ENCODE measurements around the gene SDHA.
"Not testable (repeated sequence)": the region's sequence is repeated elsewhere in the genome, so short reads cannot be mapped to it uniquely, and the experiment has no call there.

Gene SDHA

GRCh38 chr5:222951-223715 is 5.0 kb downstream of the SDHA start:
- peak; percentile 51 for DNase-seq

- no peak for DNase-seq
Observed at GRCh38 chr5:223791-224190, 5.7 kb downstream of the SDHA start.

DNA sequence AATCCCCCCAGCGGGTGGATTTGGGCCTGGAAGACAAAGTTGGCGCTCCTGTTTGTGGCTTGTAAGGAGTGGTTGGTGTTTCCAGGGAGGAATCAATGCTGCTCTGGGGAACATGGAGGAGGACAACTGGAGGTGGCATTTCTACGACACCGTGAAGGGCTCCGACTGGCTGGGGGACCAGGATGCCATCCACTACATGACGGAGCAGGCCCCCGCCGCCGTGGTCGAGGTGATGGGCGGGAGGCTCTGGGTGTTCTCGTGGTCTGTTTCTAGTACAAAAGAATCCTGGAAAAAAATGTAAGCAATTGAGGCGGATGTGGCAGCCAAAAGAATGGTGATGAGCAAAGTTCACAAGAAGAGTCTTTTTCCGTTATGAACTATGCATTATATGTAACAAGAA is 7.2 kb downstream of the SDHA start:
- no peak for DNase-seq

- DNase-seq, result not testable (repeated sequence)
Observed at GRCh38 chr5:227375-227774, 9.3 kb downstream of the SDHA start.

DNA sequence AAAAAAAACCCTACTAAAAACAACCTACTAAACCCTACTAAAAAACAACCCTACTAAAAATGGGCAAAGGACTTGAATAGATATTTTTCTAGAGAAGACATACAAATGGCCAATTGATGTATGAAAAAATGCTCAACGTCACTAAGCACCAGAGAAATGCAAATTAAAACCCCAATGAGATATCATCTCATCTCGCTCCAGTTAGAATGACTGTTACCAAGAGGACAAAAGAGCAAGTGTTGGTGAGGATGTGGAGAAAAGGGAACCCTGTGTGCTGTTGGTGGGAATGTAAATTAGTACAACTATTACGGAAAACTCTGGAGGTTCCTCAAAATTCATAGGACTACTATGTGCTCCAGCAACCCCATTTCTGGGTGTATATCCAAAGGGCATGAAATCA is 10.8 kb downstream of the SDHA start:
- no peak for DNase-seq

DNA sequence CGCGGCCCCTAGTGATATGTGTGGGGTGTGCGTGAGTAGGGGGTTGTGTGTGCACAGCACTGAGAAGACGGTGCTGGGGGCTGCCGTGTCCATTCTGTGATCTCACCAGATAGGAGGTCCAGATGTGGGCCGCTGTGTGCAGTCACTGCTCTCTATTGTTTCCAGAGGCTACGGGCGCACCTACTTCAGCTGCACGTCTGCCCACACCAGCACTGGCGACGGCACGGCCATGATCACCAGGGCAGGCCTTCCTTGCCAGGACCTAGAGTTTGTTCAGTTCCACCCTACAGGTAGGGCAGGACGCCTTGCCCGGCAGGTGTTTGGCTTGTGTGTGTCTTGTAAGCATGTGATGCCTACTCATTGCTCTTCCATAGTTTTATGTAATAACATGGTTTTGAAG is 12.6 kb downstream of the SDHA start:
- DNase-seq, result no peak

DNA sequence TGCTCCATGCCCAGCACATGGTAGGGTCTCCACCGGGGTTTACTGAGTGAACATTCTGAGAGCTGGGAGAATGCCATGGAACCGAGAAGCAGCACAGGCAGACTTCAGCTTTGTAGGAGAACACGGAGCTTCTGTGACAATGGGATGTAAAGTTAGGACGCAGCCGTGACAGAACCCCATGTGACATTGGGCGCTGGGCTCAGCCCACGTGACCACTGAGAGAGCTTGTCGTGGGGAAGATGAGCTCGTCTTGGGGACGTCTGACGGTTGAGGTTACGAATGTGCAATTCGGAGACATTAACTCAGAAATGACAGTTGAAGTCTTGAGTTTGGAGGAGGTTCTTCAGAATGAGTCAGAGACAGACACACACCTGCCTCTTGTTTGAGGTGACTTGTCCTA is 13.5 kb downstream of the SDHA start:
- no peak for DNase-seq

DNA sequence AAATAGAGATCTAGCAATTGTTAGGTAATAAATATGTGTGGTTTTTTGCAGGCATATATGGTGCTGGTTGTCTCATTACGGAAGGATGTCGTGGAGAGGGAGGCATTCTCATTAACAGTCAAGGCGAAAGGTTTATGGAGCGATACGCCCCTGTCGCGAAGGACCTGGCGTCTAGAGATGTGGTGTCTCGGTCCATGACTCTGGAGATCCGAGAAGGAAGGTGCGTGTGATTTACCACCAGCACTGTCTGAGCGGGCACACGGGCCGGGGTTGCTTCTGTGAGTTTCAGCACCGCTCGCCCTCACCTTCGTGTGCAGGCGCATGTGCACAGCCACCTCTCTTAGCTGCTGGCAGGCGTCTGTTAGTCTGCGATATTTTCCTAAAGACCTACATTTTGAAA is 15.3 kb downstream of the SDHA start:
- not testable (repeated sequence) for DNase-seq

DNA sequence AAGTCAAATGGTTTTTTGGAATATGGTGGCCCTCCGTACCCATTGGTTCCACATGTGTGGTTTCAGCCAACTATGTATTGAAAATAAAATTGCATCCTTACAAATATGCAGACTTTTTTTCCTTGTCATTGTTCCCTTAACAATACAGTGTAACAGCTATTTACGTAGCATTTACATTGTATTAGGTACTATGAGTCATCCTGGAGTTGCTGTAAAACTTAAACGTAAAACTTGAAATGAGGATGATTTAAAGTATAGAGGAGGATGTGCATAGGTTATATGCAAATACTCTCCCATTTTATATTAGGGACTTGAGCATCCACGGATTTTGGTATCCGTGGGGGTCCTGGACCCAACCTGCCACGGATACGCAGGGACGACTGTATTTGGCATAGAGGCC is 16.3 kb downstream of the SDHA start:
- DNase-seq, result no peak

GRCh38 chr5:235527-235926 is 17.4 kb downstream of the SDHA start:
- DNase-seq, result not testable (repeated sequence)

- not testable (repeated sequence) for DNase-seq
Observed at GRCh38 chr5:237931-238330, 19.8 kb downstream of the SDHA start.

DNA sequence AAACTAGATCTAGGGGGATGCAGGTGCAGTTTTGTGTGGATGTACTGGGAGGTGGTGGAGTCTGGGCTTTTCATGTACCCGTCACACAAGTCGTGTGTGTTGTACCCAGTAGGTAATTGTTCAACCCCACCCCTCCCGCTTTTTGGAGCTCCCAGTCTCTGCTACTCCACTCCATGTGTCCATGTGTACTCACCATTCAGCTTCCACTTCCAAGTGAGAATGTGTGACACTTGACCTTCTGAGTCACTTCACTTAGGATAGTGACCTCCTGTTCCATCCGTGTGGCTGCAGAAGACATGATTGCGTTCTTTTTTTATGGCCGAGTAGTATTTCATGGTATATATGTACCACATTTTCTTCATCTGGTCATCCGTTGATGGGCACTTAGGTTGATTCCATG is 22.4 kb downstream of the SDHA start:
- DNase-seq, result not testable (repeated sequence)

- DNase-seq, result not testable (repeated sequence)
Observed at GRCh38 chr5:241045-241669, 23.0 kb downstream of the SDHA start.

- not testable (repeated sequence) for DNase-seq
Observed at GRCh38 chr5:243683-244367, 25.7 kb downstream of the SDHA start.

GRCh38 chr5:245717-246116 is 27.6 kb downstream of the SDHA start:
- not testable (repeated sequence) for DNase-seq

DNA sequence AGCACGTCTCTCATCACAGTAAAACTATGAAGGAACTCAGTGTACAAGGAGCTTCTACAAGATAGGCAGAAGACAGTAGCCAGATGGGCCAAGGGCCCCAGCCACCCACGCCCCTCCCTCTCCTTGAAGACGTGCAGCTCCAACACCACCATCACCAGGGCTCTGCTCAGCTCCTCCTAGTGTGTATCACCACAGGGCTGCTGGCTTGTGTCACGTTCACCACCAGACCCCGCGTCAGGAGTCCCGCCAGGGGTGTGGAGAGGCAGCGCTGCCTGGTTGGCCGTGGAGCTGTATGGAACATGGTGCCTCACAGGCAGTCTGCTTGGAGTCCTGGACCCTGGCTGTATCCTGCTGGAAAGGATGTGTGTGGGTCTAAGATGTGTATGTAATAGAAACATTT is 32.3 kb downstream of the SDHA start:
- not testable (repeated sequence) for DNase-seq

GRCh38 chr5:251016-251415 is 32.9 kb downstream of the SDHA start:
- not testable (repeated sequence) for DNase-seq

DNA sequence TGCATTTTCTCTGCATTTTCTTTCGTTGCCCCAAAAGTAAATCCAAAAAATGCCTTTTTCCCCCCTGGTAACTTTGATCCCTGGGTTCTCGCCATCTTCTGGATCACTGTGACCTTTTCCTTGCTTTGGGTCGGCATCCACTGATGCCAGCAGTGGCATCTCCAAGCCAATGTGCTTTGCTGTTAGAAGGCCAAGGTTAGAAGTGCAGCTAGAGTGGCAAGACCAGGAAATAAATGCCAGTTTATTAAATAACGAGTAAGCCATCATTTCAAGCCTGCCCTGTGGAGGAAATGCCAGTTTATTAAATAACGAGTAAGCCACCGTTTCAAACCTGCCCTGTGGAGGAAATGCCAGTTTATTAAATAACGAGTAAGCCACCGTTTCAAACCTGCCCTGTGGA is 33.4 kb downstream of the SDHA start:
- DNase-seq, result not testable (repeated sequence)

- DNase-seq, result not testable (repeated sequence)
Observed at GRCh38 chr5:251975-252374, 33.9 kb downstream of the SDHA start.

GRCh38 chr5:252546-252945 is 34.4 kb downstream of the SDHA start:
- DNase-seq, result no peak

DNA sequence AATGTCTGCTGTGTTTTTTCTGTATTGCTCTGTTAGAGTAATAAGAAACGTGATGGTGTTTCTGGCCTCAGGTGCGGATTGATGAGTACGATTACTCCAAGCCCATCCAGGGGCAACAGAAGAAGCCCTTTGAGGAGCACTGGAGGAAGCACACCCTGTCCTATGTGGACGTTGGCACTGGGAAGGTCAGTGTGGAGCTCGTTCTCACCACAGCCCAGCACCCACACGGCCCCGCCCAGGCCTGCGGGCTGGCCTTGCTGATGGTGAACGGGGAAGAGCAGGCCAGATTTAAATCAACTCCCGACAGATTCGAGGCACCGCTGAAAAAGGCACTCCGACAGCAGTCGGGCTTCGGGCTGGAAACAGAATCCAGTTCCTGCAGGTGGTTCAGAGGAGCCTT is 36.2 kb downstream of the SDHA start:
- DNase-seq, result not testable (repeated sequence)

- not testable (repeated sequence) for DNase-seq
Observed at GRCh38 chr5:255116-255515, 37.0 kb downstream of the SDHA start.

DNA sequence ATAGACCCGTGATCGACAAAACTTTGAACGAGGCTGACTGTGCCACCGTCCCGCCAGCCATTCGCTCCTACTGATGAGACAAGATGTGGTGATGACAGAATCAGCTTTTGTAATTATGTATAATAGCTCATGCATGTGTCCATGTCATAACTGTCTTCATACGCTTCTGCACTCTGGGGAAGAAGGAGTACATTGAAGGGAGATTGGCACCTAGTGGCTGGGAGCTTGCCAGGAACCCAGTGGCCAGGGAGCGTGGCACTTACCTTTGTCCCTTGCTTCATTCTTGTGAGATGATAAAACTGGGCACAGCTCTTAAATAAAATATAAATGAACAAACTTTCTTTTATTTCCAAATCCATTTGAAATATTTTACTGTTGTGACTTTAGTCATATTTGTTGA is 38.2 kb downstream of the SDHA start:
- DNase-seq, result not testable (repeated sequence)

DNA sequence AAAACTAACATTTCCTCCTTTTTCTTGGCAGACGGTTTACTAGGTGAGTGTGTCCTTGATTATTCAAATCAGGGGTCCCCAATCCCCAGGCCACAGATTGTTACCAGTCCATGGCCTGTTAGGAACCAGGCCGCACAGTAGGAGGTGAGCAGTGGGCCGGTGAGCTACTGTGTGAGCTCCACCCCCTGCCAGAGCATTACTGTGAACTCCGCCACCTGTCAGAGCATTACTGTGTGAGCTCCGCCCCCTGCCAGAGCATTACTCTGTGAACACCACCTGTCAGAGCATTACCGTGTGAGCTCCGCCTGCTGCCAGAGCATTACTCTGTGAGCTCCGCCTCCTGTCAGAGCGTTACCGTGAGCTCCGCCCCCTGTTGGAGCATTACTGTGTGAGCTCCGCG is 39.0 kb downstream of the SDHA start:
- no peak for DNase-seq

All from inflammatory macrophage treated with lipopolysaccharide for 4 hours (primary cell).